SK-N-MC (cell line): Measurements from ENCODE around the gene TTLL11.

Experiments
- EZH2 ChIP-seq: fragments of 200-600 bp; sonication (generic); IDR thresholded peaks from one replicate; pipeline ENCODE4 v1.6.1; 2017; ENCODE audit warnings: antibody characterized with exemption
- POLR2AphosphoS5 ChIP-seq: IDR thresholded peaks from 2 replicates; pipeline ENCODE4 v1.6.1; 2012; ENCODE audit warnings: mild to moderate bottlenecking, low read depth, low read length, borderline replicate concordance

- TF ChIP-seq EZH2 (no peak), POLR2AphosphoS5 (no peak)
Observed at GRCh38 chr9:122042056-122042455, 51.1 kb downstream of the TTLL11 start.
